GM12801 (cell line): ENCODE data around the gene PSEN1.

Source experiments
- CTCF ChIP-seq: IDR thresholded peaks from one replicate; pipeline ENCODE4 v1.5.1; 2011; ENCODE audit warnings: control low read depth; ENCODE audit not compliant: insufficient read length; ENCODE audit errors: extremely low read depth

Gene PSEN1

GRCh38 chr14:73241481-73242165, 105.3 kb downstream of the PSEN1 start:
- no peak for TF ChIP-seq CTCF

GRCh38 chr14:73242357-73242901, 106.1 kb downstream of the PSEN1 start:
- no peak for TF ChIP-seq CTCF

- no peak for TF ChIP-seq CTCF
These were observed 107.0 kb downstream of the PSEN1 start for GRCh38 chr14:73243341-73243740.

- TF ChIP-seq CTCF: no peak
These were observed 107.4 kb downstream of the PSEN1 start for GRCh38 chr14:73243748-73244147.

- TF ChIP-seq CTCF: no peak
These were observed 108.4 kb downstream of the PSEN1 start for GRCh38 chr14:73244541-73245290.

GRCh38 chr14:73245480-73246325, 109.4 kb downstream of the PSEN1 start:
- TF ChIP-seq CTCF: no peak

GRCh38 chr14:73246387-73247150, 110.3 kb downstream of the PSEN1 start:
- TF ChIP-seq CTCF: no peak
